Heart left ventricle (tissue), 16 donors: ENCODE data around the gene DMBX1. TPM values are rescaled to one million over a fixed set of nuclear protein-coding genes. Genes with fewer than 3 reads are reported as not detected.

Experiments used
- ATAC-seq, 4 donors: fragments of 200-7000 bp; cut with Tn5 transposase; one replicate each; pipeline ENCODE4 v1.9.1; 2020 to 2022; ENCODE audit warnings: moderate library complexity in 4 of 4, mild to moderate bottlenecking in 3 of 4, moderate number of reproducible peaks in 1 of 4
- DNase-seq, 5 donors: peaks; one replicate each; pipeline ENCODE4 v3.0.0-alpha.2; 2020
- H3K27ac ChIP-seq, 12 donors: fragments of 200-600 bp; sonication (generic) in 4 of 12; one replicate each; pipeline versions ENCODE4 v1.5.0 to v1.8.0; 2016 to 2022; ENCODE audit warnings: mild to moderate bottlenecking in 2 of 12
- H3K27me3 ChIP-seq, 9 donors: fragments of 200-600 bp; sonication (generic) in 2 of 9; one replicate each; pipeline versions ENCODE4 v1.5.1 to v1.8.0; 2016 to 2022; ENCODE audit warnings: mild to moderate bottlenecking in 3 of 9
- H3K36me3 ChIP-seq, 9 donors: fragments of 200-600 bp; sonication (generic) in 2 of 9; one replicate each; pipeline versions ENCODE4 v1.5.0 to v1.8.0; 2018 to 2022; ENCODE audit warnings: mild to moderate bottlenecking in 2 of 9
- H3K4me1 ChIP-seq, 12 donors: fragments of 200-600 bp; sonication (generic) in 4 of 12; one replicate each; pipeline versions ENCODE4 v1.5.0 to v1.8.0; 2016 to 2022; ENCODE audit warnings: mild to moderate bottlenecking in 3 of 12
- H3K4me3 ChIP-seq, 12 donors: fragments of 200-600 bp; sonication (generic) in 4 of 12; one replicate each; pipeline versions ENCODE4 v1.5.0 to v1.8.0; 2017 to 2022; ENCODE audit warnings: mild to moderate bottlenecking in 9 of 12, moderate library complexity in 4 of 12
- H3K9me3 ChIP-seq, 12 donors: fragments of 200-600 bp; sonication (generic) in 4 of 12; one replicate each; pipeline versions ENCODE4 v1.5.0 to v1.8.0; 2016 to 2022; ENCODE audit warnings: mild to moderate bottlenecking in 1 of 12
- CTCF ChIP-seq, 12 donors: fragments of 200-600 bp; sonication (generic) in 4 of 12; IDR thresholded peaks; one replicate each; pipeline versions ENCODE4 v1.5.0 to v1.8.0; 2018 to 2022; ENCODE audit warnings: antibody characterized with exemption in 12 of 12, mild to moderate bottlenecking in 5 of 12
- POLR2A ChIP-seq, 2 donors: fragments of 450-650 bp; IDR thresholded peaks; one replicate each; pipeline ENCODE4 v1.6.1; 2017; ENCODE audit warnings: antibody characterized with exemption in 2 of 2, mild to moderate bottlenecking in 2 of 2, moderate library complexity in 2 of 2
- WGBS, 4 donors: extraction: QIAGEN DNeasy Blood & Tissue Kit in 2 of 4; methylation state at CpG; one replicate each; pipeline versions ENCODE4 v1.1.5 to v1.1.7; 2013 to 2018; 5-methylcytosine and 5-hydroxymethylcytosine counted together
- intact Hi-C, 10 donors: fragments of 100-400 bp; cut with DNase I; formaldehyde crosslinking; loops; one replicate each; pipeline versions ENCODE4 v1.11.1 to v1.14.2; 2022
- polyA plus RNA-seq, 2 donors: library from polyadenylated mRNA; stranded (reverse); fragments of 200-250 nt; gene quantifications; one replicate each; pipeline ENCODE4 v1.2.3, GENCODE V29; 2013
- total RNA-seq, 9 donors: library from RNA; depleted of rRNA in 2 of 9; stranded (reverse); fragments of >200 nt in 2 of 9; fragmentation: NEBNext Ultra II Directional in 3 of 9; extraction: Animal tissue kit (Norgen Biotek cat#: 25700) in 3 of 9; gene quantifications; one replicate each; pipeline versions ENCODE4 v1.1.0 to v1.2.4, GENCODE V29; 2016 to 2023
- donor health status: ischemic (EF 13 %, LVEDD 7.1; RV severe dilation, severe dysfunction).
- donor health status: healthy with polysubstance abuse.
- donor health status: DM: no; HTN: yes; CAD: no.
- donor health status: DM: no; HTN: no; CAD: no.
- donor health status: ischemic (EF 25% LVEDD 6.9; RV normal size, moderate dysfunction).
- donor health status: ischemic (EF 25% LVEDD 5.7; RV mildly dilated, moderate dysfunction).
- donor health status: healthy.
- donor health status: DM: yes; HTN: yes; CAD: no.
- donor health status: ischemic (EF 35%, LVEDD 5.7; RV mildly dilated, moderate dysfunction).
- donor health status: nonischemic (EF 11% LVEDD 7.7; RV severe dilation, severe dysfunction).
- donor health status: DM: yes; HTN: yes; CAD: no.
- donor health status: PGD.
- donor health status: ischemic (EF 29% LVEDD 5.4; RV normal size, mild dysfunction).
- donor health status: nonischemic (EF 23%, LVEDD 6.1; RV moderate dilation, normal function).

The DMBX1 gene
- total and polyA plus RNA-seq, 11 donors, result not detected

GRCh38 chr1:46451948-46452930, 37.4 kb upstream of the DMBX1 start:
- no peak overlapping the region for H3K4me3 ChIP-seq
- peaks cover 0 to 16% (median 2%) of the 10 kb centered on the region in 12 donors for H3K4me1 ChIP-seq
- H3K9me3 ChIP-seq, result no peaks in the 10 kb centered on the region
- no peak overlapping the region for H3K27ac ChIP-seq
- peak in 1 of 5 donors; percentile 14 for DNase-seq
- TF ChIP-seq POLR2A (IDR thresholded peaks at IDR 0.05) (no peak), CTCF (IDR thresholded peaks at IDR 0.05) (no peak)
- no peaks in the 10 kb centered on the region for H3K36me3 ChIP-seq
- WGBS, 4 donors, result 62 to 79% (median 77%) methylated on average over 4 to 5 of the region's 5 CpGs
- no peak for ATAC-seq
- intact Hi-C loops, result no loop called here
- H3K27me3 ChIP-seq, result peaks cover 6 to 53% (median 16%) of the 10 kb centered on the region in 9 donors

- Histone ChIP-seq H3K36me3 (no peaks in the 10 kb centered on the region), H3K4me1 (peaks cover 0 to 12% (median under 1%) of the 10 kb centered on the region in 12 donors), H3K27ac (no peak overlapping the region), H3K27me3 (peaks cover 0 to 46% (median 9%) of the 10 kb centered on the region in 9 donors), H3K9me3 (no peaks in the 10 kb centered on the region), H3K4me3 (no peak overlapping the region)
- no peak for TF ChIP-seq POLR2A (IDR thresholded peaks at IDR 0.05)
- TF ChIP-seq CTCF (IDR thresholded peaks at IDR 0.05), result no peak
- ATAC-seq (no peak), DNase-seq (peak in 1 of 5 donors; percentile 15)
- WGBS, 4 donors, result 51 to 64% (median 59%) methylated on average over 15 of the region's 15 CpGs
- intact Hi-C loops, result no loop called here
These were observed 36.7 kb upstream of the DMBX1 start for GRCh38 chr1:46452931-46453325.

- peaks cover 0 to 40% (median 5%) of the 10 kb centered on the region in 9 donors for H3K27me3 ChIP-seq
- no peak overlapping the region for H3K4me3 ChIP-seq
- no peak overlapping the region for H3K27ac ChIP-seq
- peaks cover 0 to 7% (median 0%) of the 10 kb centered on the region in 12 donors for H3K4me1 ChIP-seq
- WGBS, 4 donors, result 52 to 82% (median 60%) methylated on average over 3 to 4 of the region's 4 CpGs
- TF ChIP-seq POLR2A (IDR thresholded peaks at IDR 0.05) (no peak), CTCF (IDR thresholded peaks at IDR 0.05) (no peak)
- H3K9me3 ChIP-seq, result no peaks in the 10 kb centered on the region
- intact Hi-C loops, result no loop called here
- H3K36me3 ChIP-seq, result no peaks in the 10 kb centered on the region
- DNase-seq (peak in 1 of 5 donors; percentile 5), ATAC-seq (no peak)
These were observed 36.2 kb upstream of the DMBX1 start for GRCh38 chr1:46453449-46453848.

- ATAC-seq, result no peak
- H3K4me3 ChIP-seq, result no peak overlapping the region
These were observed 33.7 kb upstream of the DMBX1 start for GRCh38 chr1:46455951-46456350.

More at GRCh38 chr1:46455951-46456350, 33.7 kb upstream of the DMBX1 start:
- Histone ChIP-seq H3K27ac (no peak overlapping the region), H3K9me3 (no peaks in the 10 kb centered on the region), H3K4me1 (no peaks in the 10 kb centered on the region), H3K36me3 (no peaks in the 10 kb centered on the region), H3K27me3 (peaks cover 0 to 29% (median 4%) of the 10 kb centered on the region in 9 donors)
- intact Hi-C loops, result no loop called here
- TF ChIP-seq CTCF (IDR thresholded peaks at IDR 0.05), result no peak
- TF ChIP-seq POLR2A (IDR thresholded peaks at IDR 0.05), result no peak
- DNase-seq, result peak in 1 of 5 donors; percentile 34
- 88 to 93% (median 91%) methylated on average over 27 of the region's 27 CpGs for WGBS, 4 donors
